Inflammatory macrophage (primary cell): Measurements from ENCODE around the gene MTG2.

Source experiments
- DNase-seq, 2 donors: peaks; one replicate each; pipeline ENCODE4 v3.0.0-alpha.2; 2020 to 2022

The MTG2 gene

DNA sequence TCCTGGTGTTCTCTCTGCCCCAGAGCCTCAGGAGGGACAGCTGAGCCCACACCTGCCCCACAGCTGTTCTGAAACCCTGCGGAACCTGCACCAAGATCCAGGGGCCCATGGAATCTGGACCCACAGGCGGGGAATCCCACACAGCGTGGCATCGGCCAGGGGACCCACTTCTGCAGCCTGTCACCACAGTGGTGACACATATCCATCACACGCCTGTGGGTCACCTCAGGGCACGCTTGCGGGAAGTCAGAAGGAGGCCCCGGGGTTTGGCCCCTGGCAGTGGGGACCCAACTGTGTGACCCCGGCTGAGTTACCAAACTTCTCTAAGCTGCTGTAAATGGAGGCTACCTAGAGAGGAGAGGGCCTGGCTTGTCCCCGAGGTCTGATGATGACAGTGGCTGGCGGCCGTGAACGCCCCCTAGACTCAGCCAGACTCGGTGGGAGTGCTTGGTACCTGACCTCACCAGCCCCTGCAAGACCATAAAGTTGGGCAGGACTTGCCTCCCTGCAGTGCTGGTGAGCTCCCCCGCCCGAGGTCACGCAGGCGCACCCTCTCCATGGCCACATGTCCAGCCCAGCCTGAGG lies 39.5 kb downstream of the MTG2 start:
- DNase-seq: no peak

DNA sequence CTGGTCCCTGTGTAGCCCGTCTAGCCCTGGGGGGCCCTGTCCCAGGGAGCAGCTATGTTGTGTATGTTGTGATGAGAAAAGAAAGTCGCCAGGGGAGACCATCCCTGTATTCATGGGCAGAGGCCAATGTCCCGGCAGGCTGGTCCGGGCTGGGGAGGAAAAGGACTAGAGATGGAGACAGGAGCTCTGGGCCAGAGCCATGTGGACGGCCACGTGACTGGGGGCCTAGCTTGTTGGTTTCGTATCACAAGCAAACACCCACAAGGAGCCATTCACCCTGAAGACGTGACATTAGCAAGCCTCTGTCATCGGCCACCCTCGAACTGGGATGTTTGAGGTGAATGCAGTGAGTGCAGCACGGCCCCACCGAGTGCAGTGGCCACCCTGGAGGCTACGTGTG lies 40.1 kb downstream of the MTG2 start:
- DNase-seq: no peak

DNA sequence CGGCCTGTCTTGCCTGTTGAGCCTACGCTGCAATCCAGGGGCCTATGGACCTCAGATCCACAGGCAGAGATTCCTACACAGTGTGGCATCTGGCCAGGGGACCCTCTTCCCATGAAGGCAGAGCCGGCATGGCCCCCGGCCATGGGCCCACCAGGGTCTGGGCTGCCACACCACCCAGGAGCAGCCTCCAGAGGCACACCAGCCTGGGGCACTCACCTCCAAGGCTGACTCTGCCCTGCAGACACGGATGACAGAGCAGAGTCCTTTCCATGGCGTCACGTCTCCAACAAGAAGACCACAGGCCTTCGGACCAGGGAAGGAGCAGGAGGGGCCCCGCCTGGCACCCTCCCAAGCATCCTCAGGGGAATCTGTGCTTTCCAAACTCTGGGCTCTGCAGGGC lies 40.7 kb downstream of the MTG2 start:
- no peak for DNase-seq

DNA sequence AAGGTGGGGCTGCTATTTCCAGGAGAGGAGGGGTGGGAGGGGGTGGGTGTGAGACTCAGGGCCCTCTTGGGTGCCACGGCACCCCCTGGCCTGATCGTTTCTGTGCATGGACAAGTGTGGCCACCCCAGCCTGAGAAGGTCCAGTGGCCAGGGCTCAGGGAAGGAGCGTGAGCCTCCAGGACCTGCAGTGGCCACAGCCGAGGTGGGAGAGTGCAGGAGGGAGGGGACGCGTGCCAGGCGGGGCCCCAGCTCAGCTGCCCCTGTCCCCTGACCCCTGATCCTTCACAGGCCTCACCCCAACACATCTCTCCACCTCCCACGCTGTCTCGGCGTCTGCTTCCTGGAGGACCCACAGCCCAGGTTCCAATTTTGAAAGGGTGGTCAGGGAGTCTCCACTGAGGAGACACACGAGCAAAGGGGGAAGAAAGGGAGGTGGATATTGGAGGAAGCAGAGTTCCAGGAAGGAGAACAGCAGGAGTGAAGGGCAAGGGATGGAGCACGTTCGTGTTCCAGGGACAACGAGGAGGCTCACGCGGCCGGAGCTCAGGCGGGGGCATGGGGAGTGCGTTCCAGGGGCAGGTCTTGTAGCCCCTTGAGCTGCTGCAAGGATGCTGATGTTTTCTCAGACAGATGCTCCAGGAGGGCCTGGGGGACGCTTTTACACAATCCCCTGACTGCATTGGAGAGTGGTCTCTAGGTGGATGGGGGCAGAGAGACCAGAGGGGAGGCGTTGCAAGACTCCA lies 41.5 kb downstream of the MTG2 start:
- no peak for DNase-seq

DNA sequence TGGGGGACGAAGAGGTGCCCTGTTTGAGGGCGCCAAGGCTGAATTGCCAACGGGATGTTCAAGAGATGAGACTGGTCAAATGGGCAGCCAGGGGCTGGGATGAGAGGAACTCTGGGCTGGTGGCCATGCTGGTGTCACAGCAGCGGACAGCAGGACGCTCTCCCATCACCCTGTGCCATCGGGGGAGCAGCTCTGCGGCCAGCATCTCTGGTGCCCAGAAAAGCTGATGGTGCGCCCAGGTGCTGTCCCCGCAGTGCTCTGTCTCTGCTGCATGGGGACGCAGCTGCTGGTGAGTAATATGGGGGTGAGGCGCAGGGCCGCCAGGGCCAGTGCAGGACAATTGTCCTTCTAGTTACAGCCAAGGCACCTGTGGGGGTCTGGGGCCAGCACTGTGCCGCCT lies 42.2 kb downstream of the MTG2 start:
- no peak for DNase-seq

DNA sequence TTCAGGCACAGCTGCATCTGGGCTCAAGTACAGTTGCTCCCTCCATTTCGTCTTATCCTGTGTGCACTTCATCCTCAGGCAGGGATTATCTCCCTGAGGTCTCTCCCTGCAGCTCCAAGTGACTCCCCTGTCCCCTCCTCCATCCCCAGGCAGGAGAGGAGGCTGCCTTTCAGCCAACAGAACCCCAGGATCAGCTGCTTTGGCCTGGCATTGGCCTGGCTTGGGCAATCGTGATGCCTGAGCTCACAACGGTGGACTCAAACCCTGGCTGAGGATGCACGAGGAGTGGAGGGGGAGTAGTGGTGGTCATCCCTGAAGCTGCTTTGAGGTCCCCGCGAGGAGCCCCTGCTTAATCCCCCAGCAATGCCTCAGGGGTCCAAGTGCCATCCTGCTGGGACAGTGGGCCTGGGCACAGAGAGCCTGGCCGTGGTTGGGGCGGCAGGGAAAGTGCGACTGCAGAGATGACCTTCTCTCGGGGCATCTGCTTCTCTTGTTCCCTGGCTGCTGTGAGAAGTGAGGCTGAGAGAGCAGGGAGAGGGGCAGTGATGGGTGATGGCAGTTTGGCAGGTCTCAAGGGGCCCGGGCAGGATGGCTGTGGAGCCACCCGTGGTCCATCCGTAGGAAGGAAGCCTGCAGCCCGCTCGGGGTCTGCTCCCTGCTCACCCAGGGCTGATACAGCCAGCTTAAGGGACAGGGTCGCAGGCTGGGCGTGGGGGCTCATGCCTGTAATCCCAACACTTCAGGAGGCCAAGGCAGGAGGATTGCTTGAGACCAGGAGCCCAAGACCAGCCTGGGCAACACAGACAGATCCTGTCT lies 43.2 kb downstream of the MTG2 start:
- DNase-seq: no peak

DNA sequence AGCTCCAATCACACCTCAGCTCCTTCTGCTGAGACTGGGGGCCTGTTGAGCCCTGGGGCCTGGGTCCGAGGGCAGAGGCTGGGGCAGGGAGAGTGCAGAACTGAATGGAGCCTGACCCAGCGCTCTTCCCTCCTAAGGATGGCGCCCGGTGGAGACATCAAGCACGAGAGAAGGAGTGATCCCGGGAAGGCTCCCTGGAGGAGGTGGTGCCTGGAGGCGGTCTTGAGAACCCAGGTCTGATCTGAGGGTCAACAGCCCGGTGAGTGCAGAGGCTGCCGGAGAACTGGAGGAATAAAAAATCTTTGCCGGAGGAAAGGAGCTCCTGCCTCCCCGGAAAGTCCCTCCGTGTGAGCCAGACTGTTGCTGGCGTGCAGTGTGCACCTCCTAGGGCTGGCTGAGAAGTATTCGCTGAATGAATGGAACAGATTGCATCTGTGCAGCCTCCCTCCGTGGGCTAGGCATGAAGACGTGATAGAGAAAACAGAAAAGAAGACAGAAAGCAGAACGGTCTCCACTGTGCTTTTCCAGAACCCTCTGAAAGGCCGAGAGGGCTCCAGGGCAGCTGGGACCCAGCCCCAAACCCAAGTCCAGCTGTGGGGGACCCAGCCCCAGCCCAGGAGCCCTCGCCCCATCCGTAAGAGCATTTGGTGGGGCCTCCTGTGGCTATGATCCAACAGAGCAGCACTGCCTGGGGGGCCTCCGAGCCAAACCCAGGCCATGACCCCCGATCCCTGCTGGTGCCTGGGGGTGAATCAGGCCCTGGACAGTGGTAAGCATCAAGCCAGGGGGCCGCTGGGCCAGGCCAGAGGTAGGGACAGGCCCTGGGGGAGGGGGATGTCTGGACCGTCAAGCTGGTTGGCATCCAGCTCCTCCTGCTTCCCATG lies 44.1 kb downstream of the MTG2 start:
- DNase-seq: no peak

DNA sequence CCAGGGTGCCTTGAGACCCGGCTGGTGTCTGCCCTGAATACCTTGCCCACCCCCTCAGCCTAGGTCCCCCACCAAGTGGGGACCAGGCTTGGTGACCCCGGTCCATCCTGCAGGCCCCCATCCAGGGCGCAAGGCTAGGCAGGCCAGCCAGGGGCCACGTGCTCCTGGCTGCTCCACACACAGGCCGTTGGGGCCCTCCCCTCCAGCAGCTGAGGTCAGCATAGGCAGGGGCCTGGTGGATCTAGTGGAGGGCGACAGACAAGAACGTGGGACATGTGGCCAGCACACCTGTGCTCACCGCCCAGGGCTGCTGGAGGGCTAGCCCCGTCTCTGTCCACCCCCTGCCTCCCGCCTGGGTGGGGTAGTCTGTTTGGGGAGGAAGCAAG lies 44.8 kb downstream of the MTG2 start:
- DNase-seq: no peak

DNA sequence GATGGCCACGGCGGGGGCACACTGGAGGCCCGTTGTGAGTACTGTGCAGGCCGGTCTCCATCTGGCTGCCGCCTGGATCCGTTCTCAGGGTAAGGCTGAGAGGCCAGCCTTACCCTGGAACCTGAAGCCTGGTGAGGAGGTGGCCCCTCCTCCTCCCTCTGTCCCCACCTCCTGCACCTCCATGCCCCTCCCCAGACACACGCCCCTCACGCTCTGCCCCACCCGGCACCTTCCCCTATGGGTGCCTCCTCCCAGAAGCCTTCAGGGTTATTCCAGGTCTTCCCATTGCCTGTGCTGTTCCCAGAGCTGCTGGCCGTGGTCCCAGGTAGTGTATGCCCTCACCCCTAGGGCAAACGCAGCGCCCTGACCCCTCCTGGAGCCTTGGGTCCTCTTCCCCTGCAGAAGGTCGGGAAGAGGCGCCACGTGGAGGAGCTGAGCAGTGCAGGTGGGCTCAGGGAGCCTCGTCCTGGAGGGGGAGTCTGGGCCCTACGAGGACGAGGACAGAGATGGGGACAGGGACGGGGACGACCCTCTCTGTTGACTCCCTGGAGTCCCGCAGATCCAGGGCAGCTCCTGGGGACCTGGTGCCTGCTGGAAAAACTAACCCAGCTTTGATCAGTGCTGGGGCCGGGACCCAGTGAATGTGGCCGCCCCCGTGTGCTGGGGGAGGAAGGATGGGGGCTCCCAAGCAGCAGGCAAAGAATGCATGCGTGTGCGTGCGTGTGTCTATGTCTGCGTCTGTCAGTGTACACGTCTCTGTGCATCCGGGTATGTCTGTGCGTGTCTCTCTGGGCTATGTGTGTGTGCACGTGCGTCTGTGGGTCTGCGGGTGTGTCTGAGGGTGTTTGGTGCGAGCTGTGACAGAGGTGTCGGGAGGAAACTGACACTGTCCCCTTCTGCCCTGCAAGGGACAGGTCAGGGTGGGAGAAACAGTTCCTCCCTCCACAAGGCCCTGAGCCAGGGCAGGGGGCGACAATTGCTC lies 45.4 kb downstream of the MTG2 start:
- DNase-seq: no peak

DNA sequence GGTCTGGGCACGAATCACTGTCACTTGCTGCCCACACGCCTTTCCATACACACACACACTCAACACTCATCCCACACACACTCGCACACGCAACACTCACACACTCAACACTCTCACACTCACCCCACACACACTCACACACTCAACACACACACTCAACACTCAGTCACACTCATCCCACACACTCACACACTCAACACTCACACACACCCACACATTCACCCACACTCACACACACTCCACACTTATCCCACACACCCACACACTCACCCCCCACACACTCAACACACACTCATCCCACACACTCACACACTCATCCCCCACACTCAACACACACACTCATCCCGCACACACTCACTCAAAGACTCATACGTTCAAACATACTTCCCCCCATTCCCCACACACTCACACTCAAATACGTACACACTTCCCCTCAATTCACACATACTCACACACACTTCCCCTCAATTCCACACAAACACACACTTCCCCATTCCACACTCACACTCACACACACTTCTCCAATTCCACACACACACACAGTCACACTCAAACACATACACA lies 46.2 kb downstream of the MTG2 start:
- no peak for DNase-seq

DNA sequence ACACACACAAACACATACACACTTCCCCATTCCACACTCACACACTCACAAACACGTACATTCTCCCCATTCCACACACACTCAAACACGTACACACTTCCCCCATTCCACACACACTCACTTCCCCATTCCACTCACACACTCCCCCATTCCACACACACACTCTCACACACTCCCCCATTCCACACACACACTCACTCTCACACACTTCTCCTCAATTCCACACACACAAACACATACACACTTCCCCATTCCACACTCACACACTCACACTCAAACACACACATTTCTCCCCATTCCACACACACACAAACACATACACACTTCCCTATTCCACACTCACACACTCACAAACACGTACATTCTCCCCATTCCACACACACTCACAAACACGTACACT lies 46.8 kb downstream of the MTG2 start:
- DNase-seq: no peak

DNA sequence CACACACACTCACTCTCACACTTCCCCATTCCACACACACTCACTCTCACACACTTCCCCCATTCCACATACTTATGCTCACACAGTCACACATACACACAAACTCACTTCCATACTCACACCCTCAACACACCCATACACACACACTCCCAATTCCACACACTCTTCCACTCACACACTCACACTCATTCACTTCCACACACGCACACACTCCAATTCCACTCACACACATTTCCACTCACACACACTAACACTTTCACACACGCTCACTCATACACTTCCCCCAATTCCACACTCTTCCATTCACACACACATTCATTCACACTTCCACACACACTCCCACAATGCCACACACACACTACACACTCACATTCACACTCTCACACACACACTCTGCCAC lies 47.4 kb downstream of the MTG2 start:
- no peak for DNase-seq

DNA sequence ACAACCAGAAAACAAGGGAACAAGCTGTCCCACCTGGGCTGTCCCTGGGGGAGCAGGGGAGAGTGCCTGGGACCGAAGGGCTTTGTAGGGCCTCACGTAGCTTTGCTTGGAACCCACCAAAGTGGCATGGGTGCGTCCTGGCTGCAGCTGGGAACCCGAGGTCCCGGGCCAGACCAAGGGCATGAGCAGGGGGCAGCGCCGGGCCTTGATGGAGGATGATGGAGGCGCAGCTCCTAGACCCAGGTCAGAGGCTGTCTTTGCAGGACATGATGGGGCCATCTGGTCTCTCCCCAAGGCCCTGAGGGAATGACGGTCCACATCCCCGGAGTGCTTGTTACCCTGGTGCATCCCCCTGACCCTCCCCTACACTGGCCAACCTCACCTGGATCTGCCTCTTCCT lies 47.9 kb downstream of the MTG2 start:
- DNase-seq: no peak

DNA sequence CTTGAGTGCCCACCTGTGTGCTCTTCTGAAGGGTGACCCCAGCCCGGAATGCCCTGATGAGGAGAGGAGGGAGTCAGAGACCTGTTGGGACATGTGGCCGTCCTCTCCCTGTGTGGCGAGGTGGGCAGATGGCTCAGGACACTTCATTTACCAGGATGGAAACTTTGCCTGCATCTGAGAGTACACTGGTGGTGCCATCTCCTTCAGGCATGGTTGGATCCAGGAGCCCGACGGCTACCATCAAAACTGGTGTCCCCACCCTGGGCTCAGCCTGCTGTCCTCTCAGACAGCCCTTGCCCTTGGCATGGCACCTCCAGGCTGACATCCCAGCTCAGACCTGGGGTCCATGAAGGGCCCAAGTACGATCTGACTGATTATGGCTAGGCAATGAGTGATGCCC lies 48.5 kb downstream of the MTG2 start:
- DNase-seq: no peak

DNA sequence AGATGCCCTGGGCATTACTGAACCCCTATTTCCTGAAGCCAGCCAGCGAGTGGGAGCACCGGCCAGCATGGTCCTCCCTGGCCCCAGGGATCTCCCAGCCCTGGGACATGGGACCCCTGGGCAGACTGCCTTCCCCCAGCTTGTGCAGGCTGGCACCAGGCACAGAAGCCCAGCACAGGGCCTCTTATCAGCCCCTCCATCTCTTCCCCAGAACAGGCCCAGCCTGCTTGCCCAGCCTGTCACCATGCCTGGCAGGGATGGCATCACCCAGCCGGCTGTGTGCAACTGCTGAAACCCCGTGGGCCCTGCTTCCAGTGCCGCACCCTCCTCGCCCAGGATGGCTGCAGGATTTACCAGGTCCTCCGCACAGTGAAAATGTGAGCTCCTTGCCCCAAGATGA lies 49.4 kb downstream of the MTG2 start:
- DNase-seq: no peak

DNA sequence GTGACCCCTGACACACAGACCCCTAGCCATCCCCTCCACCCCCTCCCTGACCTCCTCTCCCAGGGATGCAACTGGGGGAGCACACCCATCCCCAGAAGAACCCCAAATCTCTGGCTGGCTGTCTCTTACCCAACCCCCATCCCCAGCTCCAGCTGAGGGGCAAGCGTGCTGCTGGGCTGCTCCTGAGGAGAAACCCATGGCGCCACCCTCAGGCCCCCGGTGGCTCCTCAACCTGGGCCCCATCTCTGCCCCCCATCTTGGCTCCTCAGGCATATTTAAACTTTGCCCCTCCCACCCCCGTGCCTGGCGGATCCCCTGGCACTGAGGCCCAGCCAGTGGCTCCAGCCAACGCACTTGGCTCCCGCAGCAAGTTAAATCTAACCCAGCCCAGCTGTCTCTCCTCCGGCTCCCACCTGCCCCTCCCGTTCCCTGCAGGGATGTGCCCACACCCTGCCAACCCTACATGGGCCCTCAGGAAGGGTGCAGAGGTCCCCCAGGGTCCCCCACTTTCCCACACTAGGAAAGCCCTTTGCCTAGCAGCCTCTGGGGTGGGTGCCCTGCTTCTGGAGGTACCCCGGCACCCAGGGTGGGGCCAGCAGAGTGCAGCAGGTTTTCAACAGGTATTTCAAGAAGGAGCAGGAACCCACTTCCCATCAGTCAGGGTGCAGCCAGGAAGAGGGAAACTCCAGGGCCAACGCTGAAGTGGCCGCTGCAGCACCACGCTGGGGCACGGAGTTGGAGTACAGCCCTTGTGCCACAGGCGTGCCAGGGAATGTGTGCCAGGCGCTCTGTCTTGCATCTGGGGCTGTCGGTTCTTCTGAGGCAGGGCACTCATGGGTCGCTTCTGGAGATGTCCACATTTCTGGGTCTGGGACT lies 50.2 kb downstream of the MTG2 start:
- no peak for DNase-seq

DNA sequence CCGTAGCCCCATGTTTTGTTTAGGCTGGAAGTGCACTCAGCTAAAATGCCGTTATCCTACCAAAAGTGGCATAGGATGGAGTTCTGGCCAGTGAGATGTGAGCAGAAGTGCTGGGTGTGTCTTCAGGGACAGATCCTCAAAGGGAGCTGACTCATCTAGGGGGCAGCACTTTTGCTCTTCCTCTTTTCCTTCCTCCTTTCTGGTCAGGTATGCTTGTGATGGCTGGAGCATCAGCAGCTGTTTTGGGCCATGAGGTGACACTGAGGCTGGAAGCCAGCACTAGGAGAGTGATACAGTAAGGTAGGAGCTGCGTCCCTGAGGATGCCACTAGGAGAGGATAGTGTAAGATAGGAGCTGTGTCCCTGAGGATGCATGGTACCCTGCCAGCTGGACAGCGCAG lies 50.9 kb downstream of the MTG2 start:
- DNase-seq: no peak

DNA sequence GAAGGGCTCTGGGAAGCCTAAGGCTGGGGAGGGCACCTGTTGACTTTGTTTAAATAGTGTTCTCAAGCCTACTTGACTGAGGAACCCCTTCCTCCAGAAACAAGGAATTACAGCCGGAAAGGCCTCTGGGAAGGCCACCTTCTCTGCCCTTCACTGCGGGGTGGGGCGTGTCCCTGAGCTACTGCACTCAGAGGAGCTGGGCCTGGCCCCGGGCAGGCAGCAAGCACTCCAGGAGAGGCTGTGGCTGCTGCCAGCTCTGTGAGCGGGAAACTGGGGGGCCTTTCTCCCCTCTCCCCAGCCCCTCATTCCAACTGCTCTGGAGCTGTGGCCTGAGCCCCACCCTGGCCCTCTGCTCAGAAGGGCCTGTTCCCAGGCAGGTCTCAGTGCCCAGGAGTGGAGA lies 51.5 kb downstream of the MTG2 start:
- DNase-seq: no peak

DNA sequence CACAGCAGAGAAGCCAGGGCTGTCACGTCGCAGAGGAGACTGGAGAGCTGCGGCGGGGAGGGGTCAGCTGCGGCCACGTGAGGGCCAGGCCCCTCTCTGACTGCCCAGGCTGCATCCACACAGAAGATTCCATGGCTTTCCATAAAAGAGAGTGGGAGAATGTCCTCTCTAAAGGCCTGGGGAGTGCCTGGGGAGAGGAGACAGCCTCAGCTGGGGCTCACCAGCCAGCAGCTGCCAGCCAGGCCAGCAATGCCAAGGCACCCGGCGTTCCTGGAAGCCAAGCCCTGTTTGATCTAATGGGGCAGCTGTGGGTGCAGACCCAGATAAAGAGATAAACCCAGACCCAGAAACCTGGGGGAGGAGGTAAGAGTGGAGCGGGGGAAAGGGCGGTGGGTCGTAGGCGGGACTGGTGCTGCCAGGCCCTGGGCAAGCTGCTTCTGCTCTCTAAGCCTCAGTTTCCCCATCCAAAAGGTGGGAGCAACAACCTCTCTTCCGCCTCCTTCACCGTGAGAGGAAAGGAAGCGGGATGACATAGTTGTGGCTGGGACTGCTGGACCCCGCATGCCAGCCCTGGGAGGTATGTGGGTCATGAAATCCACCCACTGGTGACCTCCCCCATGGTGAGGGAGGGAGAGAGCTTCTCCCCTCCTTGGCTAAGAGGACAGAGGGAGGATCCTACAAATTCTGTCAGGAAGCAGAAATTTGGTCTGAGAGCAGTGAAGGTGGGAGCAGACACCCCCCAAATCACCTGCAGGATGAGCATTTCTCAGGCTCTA lies 52.4 kb downstream of the MTG2 start:
- no peak for DNase-seq

DNA sequence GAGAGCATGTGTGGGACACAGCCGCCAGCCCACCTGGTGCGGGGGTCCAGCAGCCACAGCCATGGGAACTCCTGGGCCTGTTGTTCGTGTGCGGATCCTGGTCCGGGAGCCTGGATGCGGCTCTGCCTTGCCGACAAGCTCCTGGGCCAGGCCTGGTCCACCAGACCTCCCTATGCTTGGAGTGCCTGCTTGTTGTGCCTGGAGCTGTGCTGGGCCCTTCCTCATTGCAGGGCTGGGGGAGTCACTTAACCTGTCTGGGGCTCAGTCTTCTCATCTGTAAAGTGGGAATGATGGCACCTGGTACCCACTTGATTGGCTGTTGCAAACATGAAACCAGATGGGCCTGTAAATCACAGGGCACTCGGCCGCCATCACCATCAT lies 52.9 kb downstream of the MTG2 start:
- no peak for DNase-seq
